ENCODE data around the gene FAM13A.

- no peak for TF ChIP-seq CTCF (IDR thresholded peaks at IDR 0.05)
- TF ChIP-seq POLR2A (IDR thresholded peaks at IDR 0.05) = no peak
Measured at GRCh38 chr4:88809576-88810219, 247.3 kb downstream of the FAM13A start.

All from heart left ventricle (tissue), 13 donors.